GM12878 (cell line): Measurements from ENCODE around the gene PCDHGA1. TPM values are rescaled to one million over a fixed set of nuclear protein-coding genes. Genes with fewer than 3 reads are reported as not detected.

ENCODE experiments used
- ATAC-seq: fragments of 200-7000 bp; cut with Tn5 transposase; 3 replicates; pipeline ENCODE4 v1.9.1; 2020; ENCODE audit warnings: mild to moderate bottlenecking, moderate library complexity
- BruUV-seq: library from RNA; stranded (reverse); fragments of 400-500 nt; replicated peaks from 2 replicates; lab custom pipeline; 2021; lab: Mats Ljungman, UMichigan
- CTCF ChIA-PET: fragments of 300-600 bp; sonication (Branson Sonifier 250); formaldehyde crosslinking; extraction: SDS; loops from one replicate; lab custom pipeline; 2021; ENCODE audit warnings: inconsistent platforms; lab: Yijun Ruan, JAX
- POLR2A ChIA-PET: fragments of 350-600 bp; formaldehyde crosslinking; extraction: SDS; loops from one replicate; lab custom pipeline; 2021; ENCODE audit warnings: inconsistent platforms; lab: Charles Lee
- RAD21 ChIA-PET: fragments of 300-600 bp; sonication (Branson Sonifier 250); formaldehyde crosslinking; loops from one replicate; lab custom pipeline; 2023; ENCODE audit warnings: antibody characterized with exemption; ENCODE audit not compliant: unreplicated experiment; lab: Charles Lee
- SMC1A ChIA-PET: fragments of 300-600 bp; sonication (Branson Sonifier 250); formaldehyde crosslinking; loops from one replicate; lab custom pipeline; 2023; ENCODE audit not compliant: unreplicated experiment, uncharacterized antibody; lab: Charles Lee
- DNase-seq: peaks from one replicate; pipeline ENCODE4 v3.0.0-alpha.2; 2011; ENCODE audit warnings: low read depth, low spot score
- FAIRE-seq: peaks from 3 replicates; lab custom pipeline; 2011; peaks lifted over from hg19 to GRCh38; lab: Jason Lieb, UNC
- H2AFZ ChIP-seq: 2 replicates; pipeline ENCODE4 v1.6.0; 2011; ENCODE audit warnings: low read depth, low read length, control low read depth; ENCODE audit not compliant: control insufficient read depth
- H3K27ac ChIP-seq: 2 replicates; pipeline ENCODE4 v1.5.1; 2011; ENCODE audit warnings: control low read depth; ENCODE audit not compliant: control insufficient read depth, insufficient read depth
- H3K27me3 ChIP-seq, 2 experiments: replicated peaks in 1 of 2; 2 replicates each; pipeline versions ENCODE4 v1.6.0 to v1.6.1; 2011; ENCODE audit warnings: low read length in 1 of 2; ENCODE audit not compliant: control insufficient read depth in 2 of 2, insufficient read depth in 2 of 2
- H3K36me3 ChIP-seq, 2 experiments: 2 replicates each; pipeline ENCODE4 v1.5.1; 2011; ENCODE audit warnings: low read length in 1 of 2; ENCODE audit not compliant: control insufficient read depth in 2 of 2, insufficient read depth in 2 of 2
- H3K4me1 ChIP-seq: 2 replicates; pipeline ENCODE4 v1.6.1; 2011; ENCODE audit warnings: mild to moderate bottlenecking, low read length, moderate library complexity, mixed read lengths; ENCODE audit not compliant: control insufficient read depth, insufficient read depth
- H3K4me2 ChIP-seq: 2 replicates; pipeline ENCODE4 v1.6.0; 2011; ENCODE audit warnings: control low read depth; ENCODE audit not compliant: control insufficient read depth, insufficient read depth
- H3K4me3 ChIP-seq: fragments of 200-600 bp; sonication (generic); 2 replicates; pipeline ENCODE4 v1.5.1; 2016
- H3K79me2 ChIP-seq: 2 replicates; pipeline ENCODE4 v1.6.0; 2011; ENCODE audit warnings: low read length; ENCODE audit not compliant: control insufficient read depth, insufficient read depth
- H3K9ac ChIP-seq: 2 replicates; pipeline ENCODE4 v1.8.0; 2011; ENCODE audit warnings: low read length, control low read depth, mixed read lengths; ENCODE audit not compliant: control insufficient read depth, insufficient read depth
- H3K9me3 ChIP-seq: replicated peaks from 3 replicates; pipeline ENCODE4 v1.5.1; 2011; ENCODE audit warnings: mild to moderate bottlenecking, low read length; ENCODE audit not compliant: control insufficient read depth, insufficient read depth
- H4K20me1 ChIP-seq: 2 replicates; pipeline ENCODE4 v1.6.0; 2011; ENCODE audit not compliant: control insufficient read depth, insufficient read depth
- ASH2L ChIP-seq: fragments of 300-600, 200-600 bp; sonication (generic); IDR thresholded peaks from 2 replicates; pipeline ENCODE4 v1.6.1; 2017; ENCODE audit warnings: low read depth, mild to moderate bottlenecking, borderline replicate concordance
- BHLHE40 ChIP-seq, 2 experiments: fragments of 450-650 bp in 1 of 2; IDR thresholded peaks; 2 replicates each; pipeline ENCODE4 v1.6.1; 2011 to 2017; ENCODE audit warnings: low read depth in 2 of 2, borderline replicate concordance in 1 of 2, improper control_type of control experiment in 1 of 2, low read length in 1 of 2, mild to moderate bottlenecking in 1 of 2
- CHD1 ChIP-seq: IDR thresholded peaks from 2 replicates; pipeline ENCODE4 v1.6.1; 2012; ENCODE audit warnings: low read depth, low read length, improper control_type of control experiment
- CTCF ChIP-seq, 3 experiments: IDR thresholded peaks in 2 of 3; conservative IDR thresholded peaks in 1 of 3; 2 replicates each; pipeline ENCODE4 v1.5.1; 2011; ENCODE audit warnings: low read depth in 3 of 3, low read length in 3 of 3, mild to moderate bottlenecking in 3 of 3, control low read depth in 2 of 3, moderate library complexity in 2 of 3, inconsistent platforms in 1 of 3, mixed read lengths in 1 of 3; ENCODE audit not compliant: control insufficient read depth in 2 of 3, insufficient read depth in 1 of 3; ENCODE audit errors: extremely low read depth in 1 of 3
- E2F8 ChIP-seq: fragments of 450-650 bp; IDR thresholded peaks from 2 replicates; pipeline ENCODE4 v1.6.1; 2018; ENCODE audit warnings: mild to moderate bottlenecking, low read depth, moderate library complexity; ENCODE audit not compliant: partially characterized antibody
- MEF2A ChIP-seq: IDR thresholded peaks from 2 replicates; pipeline ENCODE4 v1.6.1; 2011; ENCODE audit warnings: low read depth, mild to moderate bottlenecking, low read length, moderate library complexity; ENCODE audit not compliant: insufficient read depth
- NFYA ChIP-seq: IDR thresholded peaks from 2 replicates; pipeline ENCODE4 v1.6.1; 2011; ENCODE audit warnings: low read depth, mild to moderate bottlenecking, low read length, improper control_type of control experiment, borderline replicate concordance
- NR2F1 ChIP-seq: fragments of 450-650 bp; conservative IDR thresholded peaks from 2 replicates; pipeline ENCODE4 v1.6.1; 2017; ENCODE audit warnings: mild to moderate bottlenecking
- POLR2AphosphoS2 ChIP-seq: IDR thresholded peaks from 2 replicates; pipeline ENCODE4 v1.6.1; 2011; ENCODE audit warnings: low read depth, mild to moderate bottlenecking, low read length, improper control_type of control experiment, moderate library complexity
- RB1 ChIP-seq: fragments of 450-650 bp; formaldehyde crosslinking; IDR thresholded peaks from 2 replicates; pipeline ENCODE4 v1.6.1; 2017; ENCODE audit warnings: mild to moderate bottlenecking, borderline replicate concordance
- SUZ12 ChIP-seq: fragments of 200-600 bp; sonication (generic); IDR thresholded peaks from one replicate; pipeline ENCODE4 v1.6.1; 2018; ENCODE audit warnings: antibody characterized with exemption, mild to moderate bottlenecking; ENCODE audit not compliant: unreplicated experiment
- WGBS: methylation state at CpG from one replicate; pipeline ENCODE4 v1.1.6; 2016; ENCODE audit warnings: low lambda C conversion rate; ENCODE audit not compliant: insufficient replicate concordance, insufficient coverage; ENCODE audit errors: missing lambda C conversion rate; 5-methylcytosine and 5-hydroxymethylcytosine counted together
- in situ Hi-C: fragments of 300-500 bp; cut with MboI; formaldehyde crosslinking; loops from 9 replicates; pipeline ENCODE4 v1.14.3; 2018; ENCODE audit warnings: mixed read lengths
- intact Hi-C: fragments of 100-400 bp; cut with micrococcal nuclease; formaldehyde crosslinking; loops from one replicate; pipeline ENCODE4 v1.14.2; 2022; ENCODE audit not compliant: unreplicated experiment
- polyA plus RNA-seq, 11 experiments: library from polyadenylated mRNA; depleted of rRNA in 4 of 11; unstranded in 6 of 11; stranded (reverse) in 5 of 11; fragments of >200 nt; fragmentation: Nextera tagmentation in 4 of 11; fragmentation: Illumina TruSeq in 1 of 11; extraction: Ambion mirVana in 4 of 11; extraction: Trizol in 1 of 11; gene quantifications; 1 replicate in 1 of 11; 2 replicates in 10 of 11; pipeline versions ENCODE4 v1.2.1 to v1.2.3, GENCODE V29; 2011 to 2016; ENCODE audit warnings: inconsistent platforms in 2 of 11, missing spikeins in 2 of 11, low read depth in 1 of 11
- total RNA-seq, 4 experiments: library from RNA; depleted of rRNA in 3 of 4; stranded (reverse); fragments of >200 nt in 3 of 4; fragmentation: Illumina TruSeq in 1 of 4; extraction: Trizol in 1 of 4; gene quantifications; 2 replicates each; pipeline versions ENCODE4 v1.2.1 to v1.2.3, GENCODE V29; 2013 to 2021
- TF ChIP-seq, protein P1 (sequence below): IDR thresholded peaks from 2 replicates; pipeline ENCODE4 v1.6.1; 2012; ENCODE audit warnings: mild to moderate bottlenecking, low read depth, low read length

PCDHGA1 gene
- total and polyA plus RNA-seq, 10 of the 15 experiments (the other 5 are each of a cell fraction or from before 2014, with no cell fraction given), result 0.02 to 0.51 (median 0.19) TPM; not detected in 3

DNA sequence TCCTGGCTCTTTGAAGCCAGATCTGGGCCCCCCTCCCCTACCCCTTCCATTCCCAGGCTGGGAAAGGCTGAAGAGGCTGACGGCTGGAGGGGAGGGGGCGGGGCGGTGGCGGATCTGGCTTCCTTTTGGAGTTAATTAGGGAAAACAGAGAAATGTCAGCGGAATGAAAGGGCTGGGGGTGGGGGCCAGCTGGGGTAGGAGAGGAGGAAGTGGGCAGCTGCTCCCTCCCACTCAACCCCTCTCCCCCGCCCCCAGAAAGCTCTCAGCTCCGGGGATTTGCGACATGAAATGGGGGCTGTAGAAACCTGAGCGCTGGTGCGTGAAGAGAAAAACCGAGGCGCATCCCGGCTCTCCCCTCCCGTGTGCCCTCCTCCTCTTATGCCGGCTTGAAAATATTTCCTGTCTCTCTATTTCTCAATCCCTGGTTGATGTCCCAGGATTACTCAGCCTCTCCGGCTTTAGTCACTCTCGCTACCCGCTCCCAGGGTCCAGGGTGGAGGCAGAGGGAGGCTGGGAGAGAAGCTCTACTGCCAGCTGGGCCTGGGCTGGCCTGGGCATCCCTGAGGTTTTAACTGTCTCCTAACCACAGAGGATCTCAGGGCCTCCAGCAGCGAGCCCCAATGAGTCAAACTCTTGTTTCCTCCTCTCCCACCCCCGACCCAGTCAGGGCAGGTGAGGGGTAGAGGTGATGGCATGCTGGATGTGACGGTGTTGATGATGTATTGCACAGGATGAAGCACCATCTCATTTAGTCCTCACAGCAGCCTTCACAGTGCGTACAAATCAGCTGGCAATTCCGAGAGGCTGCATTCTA is 178.7 kb downstream of the PCDHGA1 start:
- ATAC-seq (peak; percentile 15), FAIRE-seq (no peak), DNase-seq (no peak)
- H3K9ac ChIP-seq, result peak overlapping the region; percentile 38
- SMC1A ChIA-PET, result interaction anchor here (0.9 to 10.8 kb wide), 15 partner anchors 9 to 139 kb away, joined by 3 to 176 read pairs (median 7); partner anchors contain the start of genes PCDHGA11, PCDHGB3, PCDHGB7 and PCDHGC3
- H3K36me3 ChIP-seq, result peaks cover 0 to 4% of the 10 kb centered on the region in 2 experiments; a peak in 1 of 4 replicates
- H3K4me3 ChIP-seq, result peak overlapping the region; percentile 65
- under 1% methylated on average over 20 of the region's 23 CpGs for WGBS
- peaks cover 15% of the 10 kb centered on the region for H3K79me2 ChIP-seq
- RAD21 ChIA-PET, result interaction anchor here (0.8 to 11.6 kb wide), 14 partner anchors 14 to 128 kb away, joined by 3 to 109 read pairs (median 4); partner anchors contain the start of genes HDAC3, PCDHGA10, PCDHGA11 and PCDHGC3
- H2AFZ ChIP-seq, result 0 out of 2 replicates have a peak overlapping the region, but pooled peaks have one; percentile 16
- no peaks in the 10 kb centered on the region for H3K27me3 ChIP-seq
- peaks cover 76% of the 10 kb centered on the region for H3K4me1 ChIP-seq
- peak overlapping the region; percentile 90 for H3K27ac ChIP-seq
- H3K4me2 ChIP-seq, result peak overlapping the region; percentile 89
- no peaks in the 10 kb centered on the region for H3K9me3 ChIP-seq
- H4K20me1 ChIP-seq, result no peaks in the 10 kb centered on the region
- intact Hi-C loops (no loop called here), in situ Hi-C loops (no loop called here)
- no TSS peak for BruUV-seq
- POLR2A ChIA-PET, result interaction anchor here (0.7 to 2.0 kb wide), 4 partner anchors 15 to 108 kb away, joined by 3 to 5 read pairs (median 4); partner anchors contain the start of gene PCDHGC3
- CTCF ChIA-PET, result interaction anchor here (0.9 to 11.9 kb wide), 17 partner anchors 15 to 189 kb away, joined by 3 to 213 read pairs (median 11); partner anchors contain the start of genes DIAPH1, HDAC3, PCDHGA10 and PCDHGA11
- TF ChIP-seq, protein P1, sequence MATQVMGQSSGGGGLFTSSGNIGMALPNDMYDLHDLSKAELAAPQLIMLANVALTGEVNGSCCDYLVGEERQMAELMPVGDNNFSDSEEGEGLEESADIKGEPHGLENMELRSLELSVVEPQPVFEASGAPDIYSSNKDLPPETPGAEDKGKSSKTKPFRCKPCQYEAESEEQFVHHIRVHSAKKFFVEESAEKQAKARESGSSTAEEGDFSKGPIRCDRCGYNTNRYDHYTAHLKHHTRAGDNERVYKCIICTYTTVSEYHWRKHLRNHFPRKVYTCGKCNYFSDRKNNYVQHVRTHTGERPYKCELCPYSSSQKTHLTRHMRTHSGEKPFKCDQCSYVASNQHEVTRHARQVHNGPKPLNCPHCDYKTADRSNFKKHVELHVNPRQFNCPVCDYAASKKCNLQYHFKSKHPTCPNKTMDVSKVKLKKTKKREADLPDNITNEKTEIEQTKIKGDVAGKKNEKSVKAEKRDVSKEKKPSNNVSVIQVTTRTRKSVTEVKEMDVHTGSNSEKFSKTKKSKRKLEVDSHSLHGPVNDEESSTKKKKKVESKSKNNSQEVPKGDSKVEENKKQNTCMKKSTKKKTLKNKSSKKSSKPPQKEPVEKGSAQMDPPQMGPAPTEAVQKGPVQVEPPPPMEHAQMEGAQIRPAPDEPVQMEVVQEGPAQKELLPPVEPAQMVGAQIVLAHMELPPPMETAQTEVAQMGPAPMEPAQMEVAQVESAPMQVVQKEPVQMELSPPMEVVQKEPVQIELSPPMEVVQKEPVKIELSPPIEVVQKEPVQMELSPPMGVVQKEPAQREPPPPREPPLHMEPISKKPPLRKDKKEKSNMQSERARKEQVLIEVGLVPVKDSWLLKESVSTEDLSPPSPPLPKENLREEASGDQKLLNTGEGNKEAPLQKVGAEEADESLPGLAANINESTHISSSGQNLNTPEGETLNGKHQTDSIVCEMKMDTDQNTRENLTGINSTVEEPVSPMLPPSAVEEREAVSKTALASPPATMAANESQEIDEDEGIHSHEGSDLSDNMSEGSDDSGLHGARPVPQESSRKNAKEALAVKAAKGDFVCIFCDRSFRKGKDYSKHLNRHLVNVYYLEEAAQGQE, result no peak
- TF ChIP-seq RB1, result no peak
- no peak for TF ChIP-seq NR2F1
- TF ChIP-seq POLR2AphosphoS2, result no peak
- TF ChIP-seq NFYA, result no peak
- TF ChIP-seq BHLHE40 (IDR thresholded peaks at IDR 0.05; ENCODE audit: borderline replicate concordance in 1 of 2, low read depth in 2 of 2, low read length in 1 of 2), result no peak
- TF ChIP-seq E2F8, result no peak
- TF ChIP-seq MEF2A, result 0 out of 2 replicates have a peak, but pooled peaks have one; percentile 13
- no peak for TF ChIP-seq CTCF (IDR thresholded peaks at IDR 0.05 in 2 of 3, conservative IDR thresholded peaks at IDR 0.05 in 1 of 3; ENCODE audit: control insufficient read depth in 2 of 3, extremely low read depth in 1 of 3, insufficient read depth in 1 of 3, low read depth in 3 of 3, low read length in 3 of 3)
- TF ChIP-seq ASH2L, result no peak
- no peak for TF ChIP-seq SUZ12
- no peak for TF ChIP-seq CHD1
